DMS114 treated with DMSO at 0.1 percent for 48 hours (cell line): Measurements from ENCODE around the gene CSNK2A1.
"Not testable (repeated sequence)": the region's sequence is repeated elsewhere in the genome, so short reads cannot be mapped to it uniquely, and the experiment has no call there.

Experiments
- DNase-seq: peaks from one replicate; lab custom pipeline; 2025; ENCODE audit not compliant: unreplicated experiment; lab: John Stamatoyannopoulos, UW

Gene CSNK2A1

DNA sequence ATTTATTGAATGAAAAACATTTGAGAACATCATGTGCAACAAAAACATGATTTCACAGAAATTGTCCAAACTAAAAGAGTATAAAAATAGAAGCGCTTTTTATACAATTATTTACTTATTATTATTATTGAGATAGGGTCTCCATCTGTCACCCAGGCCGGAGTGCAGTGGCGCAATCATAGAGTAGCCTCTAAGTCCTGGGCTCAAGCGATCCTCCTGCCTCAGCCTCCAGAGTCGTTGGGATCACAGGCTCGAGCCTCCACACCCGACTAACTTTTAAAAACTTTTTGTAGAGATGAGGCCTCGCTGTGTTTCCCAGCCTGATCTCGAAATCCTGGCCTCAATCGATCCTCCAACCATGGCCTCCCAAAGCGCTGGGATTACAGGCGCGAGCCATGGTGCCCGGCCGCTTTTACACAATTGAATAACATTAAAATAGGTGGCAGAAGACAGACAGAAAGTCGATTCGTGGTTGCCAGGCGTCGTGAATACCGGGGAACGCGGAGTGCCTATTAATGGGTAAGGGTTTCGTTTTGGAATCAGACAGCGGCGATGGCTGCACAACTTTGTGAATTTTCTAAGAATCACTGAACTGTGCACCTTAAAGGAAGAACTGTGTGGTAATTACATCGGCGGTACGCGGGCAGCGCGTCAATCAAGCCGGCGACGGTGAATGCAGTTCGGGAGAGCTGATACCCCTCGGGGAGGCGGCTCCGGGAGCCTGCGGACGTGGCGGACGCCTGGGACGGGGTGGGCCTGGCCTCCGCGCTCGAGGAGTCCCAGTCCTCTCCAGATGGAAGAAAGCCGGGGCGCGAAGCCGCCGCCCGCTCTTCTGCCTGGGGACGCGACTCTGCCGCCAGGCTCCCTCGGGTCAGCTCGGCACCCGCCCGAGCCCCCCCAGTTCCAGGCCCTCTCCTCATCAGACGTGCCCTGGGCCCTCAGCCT is 82.1 kb downstream of the CSNK2A1 start:
- DNase-seq: no peak

- no peak for DNase-seq
These were observed 82.9 kb downstream of the CSNK2A1 start for GRCh38 chr20:460707-461106.

- no peak for DNase-seq
These were observed 83.4 kb downstream of the CSNK2A1 start for GRCh38 chr20:460180-460579.

- DNase-seq: no peak
These were observed 84.8 kb downstream of the CSNK2A1 start for GRCh38 chr20:458776-459175.

DNA sequence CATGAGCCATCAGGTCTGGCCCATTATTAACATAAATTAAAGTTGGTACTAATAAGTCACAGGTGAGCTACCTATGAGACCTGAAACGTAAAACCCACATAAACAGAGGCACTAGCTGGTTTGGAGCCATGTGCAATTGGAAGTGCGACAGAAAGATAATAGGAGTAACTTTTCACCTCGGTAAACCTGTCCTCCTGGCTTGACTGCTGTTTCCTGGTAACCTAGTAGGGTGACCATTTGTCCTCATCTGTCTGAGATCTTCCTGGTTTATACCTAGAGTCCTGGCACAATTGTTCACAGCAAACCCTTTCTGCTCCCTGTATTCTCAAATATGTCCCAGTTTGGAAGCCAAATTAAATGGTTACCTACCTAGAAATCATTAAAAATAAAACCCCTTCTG is 88.6 kb downstream of the CSNK2A1 start:
- no peak for DNase-seq

GRCh38 chr20:452021-452420 is 91.6 kb downstream of the CSNK2A1 start:
- DNase-seq: not testable (repeated sequence)

- no peak for DNase-seq
These were observed 97.9 kb downstream of the CSNK2A1 start for GRCh38 chr20:445514-446336.

- DNase-seq: no peak
These were observed 98.6 kb downstream of the CSNK2A1 start for GRCh38 chr20:444862-445426.

GRCh38 chr20:444117-444516 is 99.5 kb downstream of the CSNK2A1 start:
- DNase-seq: no peak

DNA sequence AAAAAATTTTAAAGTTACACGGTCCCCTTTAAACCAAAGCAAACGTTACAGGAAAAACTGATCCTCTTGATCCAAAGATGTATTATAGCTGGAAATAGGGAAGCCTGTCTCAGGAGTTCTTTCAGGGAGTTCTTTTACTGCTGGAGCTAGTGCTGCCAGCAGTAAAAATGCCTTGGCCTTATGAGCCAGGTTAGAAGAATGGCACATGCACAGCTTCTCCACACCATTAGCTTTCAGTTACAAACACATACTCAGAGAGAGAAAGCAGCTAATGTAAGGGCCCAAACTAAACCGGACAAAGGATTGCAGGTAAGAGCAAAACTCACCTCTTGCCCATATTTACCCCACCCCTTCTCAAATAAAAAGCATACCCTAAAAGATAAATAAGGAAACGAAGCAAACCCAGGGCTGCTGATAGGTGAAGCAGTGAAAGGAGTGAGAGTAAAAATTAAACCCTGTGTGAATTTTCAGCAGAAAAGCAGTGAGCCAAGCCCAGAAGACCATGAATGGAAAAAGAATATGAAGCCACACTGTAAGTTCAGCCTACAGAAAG is 100.3 kb downstream of the CSNK2A1 start:
- no peak for DNase-seq

DNA sequence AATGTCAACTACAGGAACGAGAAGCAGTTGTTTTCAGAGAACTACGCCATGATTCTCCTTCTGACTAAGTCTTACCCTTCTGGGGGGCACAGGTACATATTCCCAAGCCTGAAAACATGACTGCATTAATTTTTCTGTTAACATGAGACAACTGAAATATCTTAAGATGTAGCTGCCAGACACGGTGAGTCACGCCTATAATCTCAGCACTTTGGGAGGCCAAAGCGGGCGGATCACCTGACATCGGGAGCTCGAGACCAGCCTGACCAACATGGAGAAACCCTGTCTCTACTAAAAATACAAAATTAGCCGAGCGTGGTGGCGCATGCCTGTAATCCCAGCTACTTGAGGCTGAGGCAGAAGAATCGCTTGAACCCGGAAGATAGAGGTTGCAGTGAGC is 103.0 kb downstream of the CSNK2A1 start:
- DNase-seq: no peak

DNA sequence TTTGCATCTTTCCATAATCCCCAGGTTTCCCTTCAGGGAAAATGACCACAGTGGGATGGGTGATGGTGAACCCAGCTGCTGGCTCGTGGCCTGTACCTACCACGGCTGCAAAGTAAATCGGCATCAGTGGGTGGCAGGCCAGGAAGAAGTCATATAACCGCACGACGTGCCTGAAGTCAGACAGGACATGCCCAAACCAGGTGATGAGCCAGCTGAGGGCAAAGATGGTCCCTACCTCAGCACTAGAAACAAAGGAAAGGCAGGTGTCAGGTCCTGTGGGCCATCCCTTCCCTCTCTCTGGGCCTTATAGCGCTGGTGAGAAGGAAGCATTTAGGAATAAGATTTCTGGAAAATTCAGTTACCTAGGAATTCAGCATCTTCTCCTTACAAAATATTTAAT is 103.4 kb downstream of the CSNK2A1 start:
- no peak for DNase-seq

DNA sequence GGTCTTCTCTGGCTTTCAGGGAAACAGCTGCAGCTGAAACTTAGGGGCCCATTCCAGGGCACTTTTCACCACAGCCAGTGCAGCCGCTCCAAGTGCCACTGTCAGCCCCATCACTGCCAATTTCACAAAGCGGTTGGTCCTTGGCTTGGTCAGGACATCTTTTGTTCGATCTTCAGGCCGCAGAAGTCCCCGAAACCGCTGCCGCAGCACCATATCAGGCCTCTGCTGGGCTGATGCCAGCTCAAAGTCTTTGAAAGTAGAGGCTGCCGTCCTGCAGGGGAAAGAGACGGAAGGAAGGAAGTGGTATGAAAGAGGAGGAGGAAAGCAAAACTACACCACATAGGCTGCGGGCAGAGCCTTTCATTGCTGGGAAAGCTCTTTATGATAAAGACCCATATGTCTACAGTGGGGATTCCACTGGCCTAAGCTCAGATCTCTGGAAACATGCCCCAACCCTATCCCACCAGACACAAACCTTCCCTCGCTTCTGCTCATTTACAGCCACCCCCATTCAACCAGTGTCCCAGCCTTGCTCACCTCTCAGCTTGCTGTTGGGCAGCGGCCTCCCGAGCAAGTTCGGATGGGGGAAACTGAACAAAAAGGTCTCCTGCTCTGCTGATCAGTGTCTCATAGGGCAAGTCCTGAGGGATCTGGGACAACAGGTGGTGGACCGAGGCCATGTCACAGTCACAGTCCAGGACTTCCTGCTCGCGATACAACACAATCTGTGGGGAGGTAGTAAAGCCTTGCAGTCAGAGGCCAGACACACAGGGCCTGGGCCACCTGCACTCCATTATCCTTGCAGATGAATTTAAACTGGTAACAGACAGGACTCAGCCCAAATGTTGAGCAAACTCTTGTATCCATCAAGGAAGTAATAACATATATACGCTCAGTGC is 104.8 kb downstream of the CSNK2A1 start:
- no peak for DNase-seq

DNA sequence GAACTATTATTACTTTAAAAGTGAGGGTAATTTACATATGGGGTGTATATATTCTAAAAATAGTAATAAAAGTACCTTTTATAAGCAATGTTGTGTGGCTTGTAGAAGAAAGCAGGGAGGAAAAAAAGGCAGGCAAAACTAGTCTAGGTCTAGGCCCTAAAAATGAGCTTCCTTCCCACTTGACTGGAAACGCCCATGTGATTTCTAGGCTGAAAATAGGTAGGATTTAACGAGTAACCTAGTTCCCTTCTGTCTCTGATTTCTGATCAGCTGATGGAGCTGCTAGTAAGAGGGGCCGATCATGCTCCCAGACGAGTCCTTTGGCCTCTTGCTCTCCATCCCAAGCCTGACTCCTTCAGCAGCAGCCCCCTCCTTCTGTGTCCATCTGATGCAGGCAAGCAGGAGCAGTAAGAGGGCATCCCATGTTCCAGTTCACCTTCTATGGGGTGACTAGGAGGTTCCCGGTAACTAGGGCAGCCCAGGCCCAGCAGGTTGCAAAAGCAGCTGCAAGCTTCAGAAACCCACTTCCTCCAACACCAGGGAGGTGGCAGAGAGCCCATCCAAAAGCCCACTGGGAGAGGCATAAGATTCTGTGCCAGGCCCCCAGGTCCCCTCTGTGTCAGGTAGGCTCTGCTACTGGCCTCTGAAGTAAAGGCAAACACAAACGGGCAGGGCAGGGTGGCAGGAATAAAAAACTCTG is 105.7 kb downstream of the CSNK2A1 start:
- no peak for DNase-seq

DNA sequence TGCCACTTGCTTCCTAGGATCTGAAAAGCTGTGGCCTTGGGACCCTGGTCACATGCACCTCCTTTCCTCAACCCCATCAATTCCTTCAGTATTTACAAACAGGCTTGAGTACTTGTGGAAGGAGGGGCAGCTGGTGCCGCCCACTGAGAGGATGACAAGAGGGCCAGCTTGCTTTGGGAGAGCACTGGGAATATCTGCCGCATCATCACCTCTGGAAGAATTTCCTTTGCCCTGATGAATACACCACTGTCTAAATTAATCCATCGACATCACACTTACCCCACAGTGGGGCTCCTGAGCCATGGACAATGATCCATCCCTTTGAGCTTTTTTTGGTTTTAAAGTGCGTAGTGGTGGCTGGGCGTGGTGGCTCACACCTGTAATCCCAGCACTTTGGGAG is 107.1 kb downstream of the CSNK2A1 start:
- no peak for DNase-seq

- no peak for DNase-seq
These were observed 108.0 kb downstream of the CSNK2A1 start for GRCh38 chr20:435558-435957.

- no peak for DNase-seq
These were observed 108.8 kb downstream of the CSNK2A1 start for GRCh38 chr20:434661-435419.

- DNase-seq: no peak
These were observed 109.4 kb downstream of the CSNK2A1 start for GRCh38 chr20:434221-434620.
